Ishikawa (cell line): ENCODE results near the gene ATP2A2.

Source experiments
- CEBPB ChIP-seq: IDR thresholded peaks from 2 replicates; pipeline ENCODE4 v1.6.1; 2012
- CREB1 ChIP-seq: IDR thresholded peaks from 2 replicates; pipeline ENCODE4 v1.6.1; 2012; ENCODE audit warnings: low read depth
- EGR1 ChIP-seq: IDR thresholded peaks from 2 replicates; pipeline ENCODE4 v1.6.1; 2012
- EP300 ChIP-seq: IDR thresholded peaks from 2 replicates; pipeline ENCODE4 v1.6.1; 2012; ENCODE audit warnings: borderline replicate concordance
- FOXM1 ChIP-seq: IDR thresholded peaks from 2 replicates; pipeline ENCODE4 v1.6.1; 2012; ENCODE audit warnings: low read depth, borderline replicate concordance
- NFIC ChIP-seq: IDR thresholded peaks from 2 replicates; pipeline ENCODE4 v1.6.1; 2012
- RAD21 ChIP-seq: IDR thresholded peaks from 2 replicates; pipeline ENCODE4 v1.6.1; 2012; ENCODE audit warnings: low read depth
- REST ChIP-seq: IDR thresholded peaks from 2 replicates; pipeline ENCODE4 v1.6.1; 2012; ENCODE audit warnings: low read depth, mild to moderate bottlenecking
- TAF1 ChIP-seq: IDR thresholded peaks from 2 replicates; pipeline ENCODE4 v1.6.1; 2012; ENCODE audit warnings: low read depth, mild to moderate bottlenecking
- TCF12 ChIP-seq: IDR thresholded peaks from 2 replicates; pipeline ENCODE4 v1.6.1; 2012; ENCODE audit warnings: low read depth
- TEAD4 ChIP-seq: IDR thresholded peaks from 2 replicates; pipeline ENCODE4 v1.6.1; 2012
- USF1 ChIP-seq: IDR thresholded peaks from 2 replicates; pipeline ENCODE4 v1.6.1; 2012
- YY1 ChIP-seq: IDR thresholded peaks from 2 replicates; pipeline ENCODE4 v1.6.1; 2012; ENCODE audit warnings: low read depth
- ZBTB7A ChIP-seq: IDR thresholded peaks from 2 replicates; pipeline ENCODE4 v1.6.1; 2012; ENCODE audit warnings: low read depth
- TF ChIP-seq, protein P1 (sequence below): IDR thresholded peaks from 2 replicates; pipeline ENCODE4 v1.6.1; 2012

The ATP2A2 gene

DNA sequence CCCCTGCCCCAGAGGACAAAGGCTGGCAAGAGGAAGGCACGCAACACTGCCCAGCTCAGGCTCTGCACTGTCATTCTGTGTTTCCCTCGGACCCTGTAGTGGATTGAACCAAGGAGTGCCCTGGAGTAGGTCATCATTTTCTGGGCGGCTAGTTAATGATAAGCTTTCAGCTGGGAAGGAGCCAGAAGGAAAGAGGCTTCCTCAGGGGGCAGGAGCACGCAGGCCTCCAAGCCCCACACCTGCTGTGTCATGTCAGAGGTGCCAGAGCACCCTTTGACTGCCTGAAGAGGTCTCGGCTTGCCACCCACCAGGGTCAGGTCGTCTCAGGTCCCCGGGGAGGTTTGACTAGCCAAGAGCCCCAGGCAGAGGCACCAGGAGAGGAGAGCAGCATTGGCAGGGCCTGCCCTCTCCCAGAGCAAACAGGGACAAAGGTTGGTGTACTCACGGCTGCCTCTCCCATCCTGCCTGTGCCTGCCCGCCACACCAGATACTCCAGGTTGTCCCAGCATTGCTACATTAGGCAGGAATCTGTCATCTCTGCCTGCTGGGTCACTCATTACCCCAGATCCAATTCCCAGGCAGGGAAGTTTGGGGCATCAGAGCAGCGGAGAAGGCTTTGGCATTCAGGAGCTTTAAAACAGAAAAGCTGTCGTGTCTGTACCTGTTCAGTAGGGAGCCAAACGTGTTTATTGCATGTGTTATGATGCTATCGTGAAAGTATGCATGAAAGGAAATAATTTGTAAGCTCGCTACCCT, 33.5 kb upstream of the ATP2A2 start:
- TF ChIP-seq CEBPB (no peak), USF1 (no peak), TEAD4 (no peak), REST (no peak), TAF1 (no peak), RAD21 (no peak), ZBTB7A (no peak), YY1 (no peak), CREB1 (no peak), EP300 (no peak), FOXM1 (no peak), NFIC (no peak), TCF12 (no peak)
- TF ChIP-seq, protein P1, sequence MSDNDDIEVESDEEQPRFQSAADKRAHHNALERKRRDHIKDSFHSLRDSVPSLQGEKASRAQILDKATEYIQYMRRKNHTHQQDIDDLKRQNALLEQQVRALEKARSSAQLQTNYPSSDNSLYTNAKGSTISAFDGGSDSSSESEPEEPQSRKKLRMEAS, result no peak

DNA sequence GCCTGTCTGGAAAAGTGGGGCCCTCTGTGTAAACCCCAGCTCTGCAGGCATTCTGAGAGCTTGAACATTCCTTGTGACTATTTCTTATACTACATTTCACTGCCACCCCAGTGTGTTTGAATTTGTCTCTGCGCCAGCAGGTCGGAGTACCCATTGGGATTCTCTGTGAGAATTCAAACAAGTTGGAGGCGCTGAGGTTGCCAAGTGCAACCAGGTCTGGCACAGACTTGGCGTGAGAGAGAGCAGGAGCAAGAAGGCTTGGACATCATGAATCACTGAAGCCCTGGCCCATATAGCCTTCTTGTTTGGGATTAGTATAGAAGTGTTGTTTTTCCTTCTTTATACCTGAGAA, 33.0 kb upstream of the ATP2A2 start:
- no peak for TF ChIP-seq TCF12
- TF ChIP-seq REST, result no peak
- TF ChIP-seq RAD21, result no peak
- no peak for TF ChIP-seq EGR1
- TF ChIP-seq YY1, result no peak
- TF ChIP-seq EP300, result no peak
- no peak for TF ChIP-seq ZBTB7A
- TF ChIP-seq FOXM1, result no peak
- TF ChIP-seq CEBPB, result no peak
- no peak for TF ChIP-seq NFIC
- no peak for TF ChIP-seq USF1
- no peak for TF ChIP-seq CREB1
- TF ChIP-seq TEAD4, result no peak
- no peak for TF ChIP-seq TAF1
- TF ChIP-seq, protein P1, result no peak

GRCh38 chr12:110249105-110249504, 31.9 kb upstream of the ATP2A2 start:
- TF ChIP-seq CREB1 (no peak), CEBPB (no peak), TEAD4 (no peak), TAF1 (no peak), YY1 (no peak), REST (no peak), USF1 (no peak)

GRCh38 chr12:110249716-110250225, 31.3 kb upstream of the ATP2A2 start:
- TF ChIP-seq REST (no peak), TAF1 (no peak), EGR1 (no peak), ZBTB7A (no peak), NFIC (no peak), FOXM1 (no peak), YY1 (no peak), TEAD4 (no peak), EP300 (no peak), TCF12 (no peak), CEBPB (no peak), USF1 (no peak), RAD21 (no peak), CREB1 (no peak)
- TF ChIP-seq, protein P1, result no peak
